ENCODE results near the gene SLC39A3. TPM values are rescaled to one million over a fixed set of nuclear protein-coding genes. Genes with fewer than 3 reads are reported as not detected.

Gene SLC39A3
- total and polyA plus RNA-seq, 3 experiments from 2014 or later, result 35.4 to 51.3 (median 44.1) TPM

- ChIA-PET POLR2A (no interaction called here), CTCF (no interaction called here)
- Mint-ChIP-seq H3K27me3 (no peaks in the 10 kb centered on the region), H3K36me3 (peaks cover 0 to 64% (median 1%) of the 10 kb centered on the region in 3 donors), H3K27ac (no peak overlapping the region), H3K4me3 (no peak overlapping the region), H3K9me3 (no peaks in the 10 kb centered on the region), H3K4me1 (peaks cover 0 to 2% (median 0%) of the 10 kb centered on the region in 3 donors)
- Histone ChIP-seq H3K4me1 (ENCODE audit: insufficient read depth, low read length) (no peaks in the 10 kb centered on the region), H3K4me3 (ENCODE audit: low read length) (no peak overlapping the region), H3K9me3 (ENCODE audit: low read length) (no peaks in the 10 kb centered on the region), H3K27me3 (ENCODE audit: insufficient read depth, low read length, poor library complexity, severe bottlenecking) (no peaks in the 10 kb centered on the region), H3K27ac (ENCODE audit: low read depth, low read length) (no peak overlapping the region), H3K36me3 (ENCODE audit: insufficient read depth, low read length) (peaks cover 10% of the 10 kb centered on the region)
- DNase-seq, result no peak
Observed at GRCh38 chr19:2765376-2765775, 25.6 kb upstream of the SLC39A3 start.

- Mint-ChIP-seq H3K4me1 (peaks cover under 1 to 1% (median under 1%) of the 10 kb centered on the region in 3 donors), H3K36me3 (peaks cover 0 to 66% (median 1%) of the 10 kb centered on the region in 3 donors), H3K4me3 (no peak overlapping the region), H3K27ac (no peak overlapping the region), H3K27me3 (no peaks in the 10 kb centered on the region), H3K9me3 (no peaks in the 10 kb centered on the region)
- Histone ChIP-seq H3K9me3 (ENCODE audit: low read length) (no peaks in the 10 kb centered on the region), H3K27ac (ENCODE audit: low read depth, low read length) (no peak overlapping the region), H3K27me3 (ENCODE audit: insufficient read depth, low read length, poor library complexity, severe bottlenecking) (no peaks in the 10 kb centered on the region), H3K4me3 (ENCODE audit: low read length) (no peak overlapping the region), H3K4me1 (ENCODE audit: insufficient read depth, low read length) (no peaks in the 10 kb centered on the region), H3K36me3 (ENCODE audit: insufficient read depth, low read length) (peaks cover 10% of the 10 kb centered on the region)
- POLR2A ChIA-PET, result no interaction called here
- CTCF ChIA-PET, result no interaction called here
- no peak for DNase-seq
Observed at GRCh38 chr19:2764945-2765344, 25.1 kb upstream of the SLC39A3 start.

- Histone ChIP-seq H3K4me1 (ENCODE audit: insufficient read depth, low read length) (no peaks in the 10 kb centered on the region), H3K4me3 (ENCODE audit: low read length) (no peak overlapping the region), H3K27me3 (ENCODE audit: insufficient read depth, low read length, poor library complexity, severe bottlenecking) (no peaks in the 10 kb centered on the region), H3K36me3 (ENCODE audit: insufficient read depth, low read length) (peaks cover 10% of the 10 kb centered on the region), H3K27ac (ENCODE audit: low read depth, low read length) (no peak overlapping the region), H3K9me3 (ENCODE audit: low read length) (no peaks in the 10 kb centered on the region)
- no peaks in the 10 kb centered on the region for H3K27me3 Mint-ChIP-seq
- peaks cover 2 to 13% (median 12%) of the 10 kb centered on the region in 3 donors for H3K4me1 Mint-ChIP-seq
- H3K36me3 Mint-ChIP-seq, result peaks cover 0 to 73% (median 1%) of the 10 kb centered on the region in 3 donors
- ChIA-PET POLR2A (no interaction called here), CTCF (no interaction called here)
- no peak overlapping the region for H3K27ac Mint-ChIP-seq
- no peak overlapping the region for H3K4me3 Mint-ChIP-seq
- DNase-seq, result no peak
- no peaks in the 10 kb centered on the region for H3K9me3 Mint-ChIP-seq
Observed at GRCh38 chr19:2763687-2764086, 23.9 kb upstream of the SLC39A3 start.

DNA sequence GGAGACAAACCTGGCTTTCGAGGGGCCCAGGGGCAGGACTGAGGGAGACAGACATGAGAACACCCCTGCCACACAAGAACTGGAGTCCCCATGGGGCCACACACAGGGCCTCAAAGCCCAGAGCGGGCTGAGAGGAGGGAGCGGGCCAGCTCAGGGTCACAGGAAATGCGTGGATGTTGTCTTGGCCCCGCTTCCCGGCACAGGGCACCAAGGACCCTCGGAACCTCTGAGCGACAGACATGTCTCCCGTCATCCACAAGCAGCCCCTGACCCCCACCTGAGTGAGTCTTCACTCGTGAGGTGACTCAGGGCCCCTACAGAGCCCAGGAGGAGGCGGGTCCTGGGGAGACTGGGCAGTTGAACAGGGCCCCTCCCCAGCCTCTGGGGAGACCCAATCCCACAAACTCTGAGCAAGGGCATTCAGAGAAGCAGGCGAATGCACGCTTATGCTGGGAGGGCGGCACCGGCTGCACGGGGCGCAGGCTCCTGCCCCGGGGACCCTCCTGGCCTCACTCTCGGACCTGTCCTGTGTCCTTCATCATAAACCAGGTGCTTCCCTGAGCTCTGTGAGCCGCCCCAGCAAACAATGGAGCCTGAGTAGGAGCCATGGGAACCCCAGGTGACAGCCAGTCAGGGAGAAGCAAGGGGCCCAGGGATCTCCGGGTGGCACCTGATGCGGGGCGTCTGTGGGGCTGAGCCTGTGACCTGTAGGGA is 23.1 kb upstream of the SLC39A3 start:
- Histone ChIP-seq H3K27ac (ENCODE audit: low read depth, low read length) (no peak overlapping the region), H3K4me3 (ENCODE audit: low read length) (no peak overlapping the region), H3K27me3 (ENCODE audit: insufficient read depth, low read length, poor library complexity, severe bottlenecking) (no peaks in the 10 kb centered on the region), H3K36me3 (ENCODE audit: insufficient read depth, low read length) (peaks cover 10% of the 10 kb centered on the region), H3K9me3 (ENCODE audit: low read length) (no peaks in the 10 kb centered on the region), H3K4me1 (ENCODE audit: insufficient read depth, low read length) (no peaks in the 10 kb centered on the region)
- Mint-ChIP-seq H3K4me1 (peaks cover 2 to 14% (median 12%) of the 10 kb centered on the region in 3 donors), H3K4me3 (no peak overlapping the region), H3K36me3 (peaks cover 0 to 74% (median 1%) of the 10 kb centered on the region in 3 donors), H3K9me3 (no peaks in the 10 kb centered on the region), H3K27ac (peak overlapping the region in 1 of 8 donors; percentile 86), H3K27me3 (no peaks in the 10 kb centered on the region)
- no peak for DNase-seq
- POLR2A ChIA-PET, result no interaction called here
- CTCF ChIA-PET, result no interaction called here

GRCh38 chr19:2761876-2762782 is 22.3 kb upstream of the SLC39A3 start:
- Mint-ChIP-seq H3K27me3 (no peaks in the 10 kb centered on the region), H3K36me3 (peaks cover 0 to 73% (median 1%) of the 10 kb centered on the region in 3 donors), H3K4me3 (no peak overlapping the region), H3K9me3 (no peaks in the 10 kb centered on the region), H3K27ac (no peak overlapping the region), H3K4me1 (peaks cover 2 to 14% (median 12%) of the 10 kb centered on the region in 3 donors)
- Histone ChIP-seq H3K4me1 (ENCODE audit: insufficient read depth, low read length) (no peaks in the 10 kb centered on the region), H3K36me3 (ENCODE audit: insufficient read depth, low read length) (peaks cover 10% of the 10 kb centered on the region), H3K27me3 (ENCODE audit: insufficient read depth, low read length, poor library complexity, severe bottlenecking) (no peaks in the 10 kb centered on the region), H3K9me3 (ENCODE audit: low read length) (no peaks in the 10 kb centered on the region), H3K4me3 (ENCODE audit: low read length) (no peak overlapping the region), H3K27ac (ENCODE audit: low read depth, low read length) (no peak overlapping the region)
- CTCF ChIA-PET, result no interaction called here
- no peak for DNase-seq
- POLR2A ChIA-PET, result no interaction called here

GRCh38 chr19:2761309-2761677 is 21.5 kb upstream of the SLC39A3 start:
- Mint-ChIP-seq H3K27ac (no peak overlapping the region), H3K27me3 (no peaks in the 10 kb centered on the region), H3K4me1 (peaks cover 2 to 14% (median 12%) of the 10 kb centered on the region in 3 donors), H3K9me3 (no peaks in the 10 kb centered on the region), H3K36me3 (peaks cover 0 to 70% (median 1%) of the 10 kb centered on the region in 3 donors), H3K4me3 (no peak overlapping the region)
- H3K27ac ChIP-seq (ENCODE audit: low read depth, low read length), result no peak overlapping the region
- POLR2A ChIA-PET, result no interaction called here
- no peaks in the 10 kb centered on the region for H3K9me3 ChIP-seq (ENCODE audit: low read length)
- H3K36me3 ChIP-seq (ENCODE audit: insufficient read depth, low read length), result peaks cover 3% of the 10 kb centered on the region
- no peak for DNase-seq
- H3K4me1 ChIP-seq (ENCODE audit: insufficient read depth, low read length), result no peaks in the 10 kb centered on the region
- CTCF ChIA-PET, result no interaction called here
- no peaks in the 10 kb centered on the region for H3K27me3 ChIP-seq (ENCODE audit: insufficient read depth, low read length, poor library complexity, severe bottlenecking)
- no peak overlapping the region for H3K4me3 ChIP-seq (ENCODE audit: low read length)

DNA sequence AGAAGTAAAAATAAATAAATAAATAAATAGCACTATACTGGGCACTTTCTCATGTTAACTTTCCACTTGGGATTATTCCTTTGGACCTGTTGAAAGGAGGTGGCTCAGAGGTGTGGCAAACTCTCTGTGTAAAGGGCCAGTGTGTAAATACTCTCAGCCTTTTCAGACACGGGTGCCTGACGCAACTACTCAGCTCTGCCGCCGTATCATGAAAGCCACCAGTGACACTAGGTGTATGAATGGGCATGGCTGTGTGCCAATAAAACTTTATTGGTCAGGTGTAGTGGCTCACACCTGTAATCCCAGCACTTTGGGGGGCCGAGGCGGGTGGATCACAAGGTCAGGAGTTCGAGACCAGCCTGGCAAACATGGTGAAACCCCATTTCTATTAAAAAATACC is 20.1 kb upstream of the SLC39A3 start:
- no peak for DNase-seq
- Histone ChIP-seq H3K9me3 (ENCODE audit: low read length) (no peaks in the 10 kb centered on the region), H3K36me3 (ENCODE audit: insufficient read depth, low read length) (no peaks in the 10 kb centered on the region), H3K4me1 (ENCODE audit: insufficient read depth, low read length) (no peaks in the 10 kb centered on the region), H3K27ac (ENCODE audit: low read depth, low read length) (no peak overlapping the region), H3K27me3 (ENCODE audit: insufficient read depth, low read length, poor library complexity, severe bottlenecking) (no peaks in the 10 kb centered on the region), H3K4me3 (ENCODE audit: low read length) (no peak overlapping the region)
- peak overlapping the region in 1 of 8 donors; percentile 47 for H3K27ac Mint-ChIP-seq
- H3K27me3 Mint-ChIP-seq, result no peaks in the 10 kb centered on the region
- peaks cover 2 to 14% (median 12%) of the 10 kb centered on the region in 3 donors for H3K4me1 Mint-ChIP-seq
- POLR2A ChIA-PET, result interaction anchor here (0.7 kb wide), 1 partner anchor 57 kb away, joined by 5 read pairs; no protein-coding TSS in a partner anchor
- H3K4me3 Mint-ChIP-seq, result no peak overlapping the region
- H3K36me3 Mint-ChIP-seq, result peaks cover 2 to 73% (median 4%) of the 10 kb centered on the region in 3 donors
- H3K9me3 Mint-ChIP-seq, result no peaks in the 10 kb centered on the region
- CTCF ChIA-PET, result interaction anchor here (1.2 kb wide), 1 partner anchor 190 kb away, joined by 3 read pairs; no protein-coding TSS in a partner anchor

DNA sequence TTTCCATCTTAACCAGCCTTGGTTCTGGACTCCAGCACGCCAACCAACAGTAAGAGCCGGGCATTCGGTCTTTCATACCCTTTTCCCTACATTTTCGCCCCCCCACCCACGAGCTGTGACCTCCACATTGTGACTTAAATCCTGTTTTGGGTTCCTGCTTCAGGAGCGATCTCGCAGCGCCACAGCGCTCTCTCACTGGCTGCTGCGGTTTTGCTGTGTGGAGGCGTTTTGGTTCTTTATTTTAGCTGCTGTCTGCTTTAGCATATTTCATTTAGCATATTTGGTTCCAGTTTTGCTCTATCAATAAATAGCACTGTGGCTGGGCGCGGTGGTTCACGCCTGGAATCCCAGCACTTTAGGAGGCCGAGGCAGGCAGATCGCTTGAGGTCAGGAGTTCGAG is 19.5 kb upstream of the SLC39A3 start:
- Histone ChIP-seq H3K27me3 (ENCODE audit: insufficient read depth, low read length, poor library complexity, severe bottlenecking) (no peaks in the 10 kb centered on the region), H3K27ac (ENCODE audit: low read depth, low read length) (no peak overlapping the region), H3K9me3 (ENCODE audit: low read length) (no peaks in the 10 kb centered on the region), H3K4me1 (ENCODE audit: insufficient read depth, low read length) (no peaks in the 10 kb centered on the region), H3K36me3 (ENCODE audit: insufficient read depth, low read length) (no peaks in the 10 kb centered on the region), H3K4me3 (ENCODE audit: low read length) (no peak overlapping the region)
- Mint-ChIP-seq H3K4me1 (peaks cover 2 to 14% (median 12%) of the 10 kb centered on the region in 3 donors), H3K27ac (peak overlapping the region in 5 of 8 donors; percentile 15 to 82 (median 52)), H3K9me3 (no peaks in the 10 kb centered on the region), H3K36me3 (peaks cover 2 to 75% (median 4%) of the 10 kb centered on the region in 3 donors), H3K4me3 (peak overlapping the region in 2 of 7 donors; percentile 36 to 43), H3K27me3 (no peaks in the 10 kb centered on the region)
- ChIA-PET CTCF (interaction anchor here (1.0 to 1.2 kb wide), 2 partner anchors 9 to 191 kb away, joined by 3 to 4 read pairs; no protein-coding TSS in a partner anchor), POLR2A (no interaction called here)
- DNase-seq, result no peak

All from CD8-positive, alpha-beta memory T cell (primary cell).